Measurements from ENCODE around the gene TECPR2.
A peak's percentile ranks its signal among the peaks of the same experiment; 100 is the strongest.
"Not testable (repeated sequence)": the region's sequence is repeated elsewhere in the genome, so short reads cannot be mapped to it uniquely, and the experiment has no call there.

TECPR2 gene

GRCh38 chr14:102538602-102539543 lies 176.1 kb downstream of the TECPR2 start:
- DNase-seq, result no peak

DNA sequence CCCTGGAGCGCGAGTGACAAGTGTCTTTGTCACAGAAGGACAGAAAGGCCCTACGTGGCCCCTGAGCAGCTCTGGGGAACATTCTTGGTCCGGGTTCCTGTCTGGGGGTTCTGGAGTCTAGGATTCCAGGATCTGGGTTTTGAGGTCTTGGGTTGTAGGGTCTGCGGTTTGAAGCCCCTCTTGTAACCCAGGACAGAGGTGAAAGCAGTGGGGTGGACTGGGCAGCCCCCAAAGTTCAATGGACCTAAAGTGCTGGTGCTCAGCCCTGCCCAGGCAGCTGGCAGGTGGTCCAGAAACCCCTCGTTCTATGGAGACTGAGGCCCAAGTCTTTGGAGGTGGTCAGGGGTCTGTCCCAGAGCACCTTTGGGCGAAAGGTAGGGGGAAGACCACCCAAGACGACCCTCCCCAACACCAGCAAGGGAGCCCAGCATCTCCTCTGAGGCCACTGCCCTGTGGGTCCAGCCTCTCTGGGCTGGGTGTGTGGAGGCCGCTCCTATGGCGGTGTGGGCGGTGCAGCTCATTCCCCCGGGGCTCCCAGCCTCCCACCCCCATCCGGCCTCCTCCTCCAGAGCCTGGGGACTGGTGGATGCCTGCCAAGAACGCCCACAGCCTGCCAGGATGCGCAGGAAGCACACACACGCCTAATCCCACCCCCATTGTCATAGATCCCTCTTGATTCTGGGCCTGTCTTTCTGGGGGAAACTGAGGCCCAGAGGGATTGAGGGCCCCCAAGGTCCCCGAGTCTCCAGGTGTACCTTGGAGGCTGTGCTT lies 177.0 kb downstream of the TECPR2 start:
- no peak for DNase-seq

DNA sequence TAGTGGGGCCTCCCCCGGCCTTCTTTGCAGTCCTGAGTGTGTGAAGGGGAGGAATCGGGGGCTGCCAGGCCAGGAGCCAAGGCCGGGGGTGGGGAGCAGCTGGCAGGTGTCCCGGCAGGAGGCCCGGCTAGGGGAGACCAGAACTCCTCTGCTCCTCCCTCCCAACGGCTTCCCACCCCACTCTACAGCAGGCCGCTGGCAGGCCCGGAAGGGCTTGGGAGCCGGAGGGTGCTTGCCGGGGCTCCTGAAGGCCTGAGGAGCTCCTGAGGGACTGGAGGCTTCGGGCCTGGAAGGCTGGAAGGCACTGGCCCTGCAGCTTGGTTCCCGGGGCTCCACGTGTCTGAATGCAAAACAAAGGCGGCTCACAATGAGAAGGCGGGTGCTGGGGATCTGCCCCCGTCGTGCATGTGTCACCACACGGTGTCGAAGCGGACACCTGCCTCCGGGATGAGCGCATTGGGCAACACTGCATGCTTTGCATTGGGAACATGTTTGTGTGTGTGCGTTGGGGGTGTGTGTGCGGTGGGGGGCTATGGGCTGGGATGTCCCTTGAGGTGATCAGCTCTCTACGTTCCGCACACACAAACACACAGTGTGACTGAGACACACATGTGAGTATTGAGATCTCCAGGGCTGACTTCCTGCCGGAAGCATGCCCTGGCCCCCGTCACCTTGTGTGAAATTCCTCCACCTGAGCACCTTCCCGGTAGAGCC lies 177.7 kb downstream of the TECPR2 start:
- no peak for DNase-seq

DNA sequence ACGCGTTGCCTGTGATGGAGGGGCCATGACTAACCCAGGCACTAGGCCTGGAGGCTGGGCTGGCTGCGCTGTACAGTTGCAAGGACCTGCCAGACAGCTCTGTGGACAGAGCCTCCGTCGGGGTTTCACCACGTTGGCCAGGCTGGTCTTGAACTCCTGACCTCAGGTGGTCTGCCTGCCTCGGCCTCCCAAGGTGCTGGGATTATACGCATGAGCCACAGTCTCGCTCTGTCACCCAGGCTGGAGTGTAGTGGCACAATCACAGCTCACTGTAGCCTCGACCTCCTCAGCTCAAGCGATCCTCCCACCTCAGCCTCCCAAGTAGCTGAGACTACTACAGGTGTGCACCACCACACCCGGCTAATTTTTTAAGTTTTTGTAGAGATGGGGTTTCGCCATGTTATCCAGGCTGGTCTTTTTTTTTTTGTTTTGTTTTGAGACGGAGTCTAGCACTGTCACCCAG lies 178.3 kb downstream of the TECPR2 start:
- not testable (repeated sequence) for DNase-seq

GRCh38 chr14:102541771-102542170 lies 179.0 kb downstream of the TECPR2 start:
- no peak for DNase-seq

GRCh38 chr14:102544046-102544746 lies 181.5 kb downstream of the TECPR2 start:
- no peak for DNase-seq

- DNase-seq, result peak; percentile 24
Measured at GRCh38 chr14:102544747-102545460, 182.2 kb downstream of the TECPR2 start.

DNA sequence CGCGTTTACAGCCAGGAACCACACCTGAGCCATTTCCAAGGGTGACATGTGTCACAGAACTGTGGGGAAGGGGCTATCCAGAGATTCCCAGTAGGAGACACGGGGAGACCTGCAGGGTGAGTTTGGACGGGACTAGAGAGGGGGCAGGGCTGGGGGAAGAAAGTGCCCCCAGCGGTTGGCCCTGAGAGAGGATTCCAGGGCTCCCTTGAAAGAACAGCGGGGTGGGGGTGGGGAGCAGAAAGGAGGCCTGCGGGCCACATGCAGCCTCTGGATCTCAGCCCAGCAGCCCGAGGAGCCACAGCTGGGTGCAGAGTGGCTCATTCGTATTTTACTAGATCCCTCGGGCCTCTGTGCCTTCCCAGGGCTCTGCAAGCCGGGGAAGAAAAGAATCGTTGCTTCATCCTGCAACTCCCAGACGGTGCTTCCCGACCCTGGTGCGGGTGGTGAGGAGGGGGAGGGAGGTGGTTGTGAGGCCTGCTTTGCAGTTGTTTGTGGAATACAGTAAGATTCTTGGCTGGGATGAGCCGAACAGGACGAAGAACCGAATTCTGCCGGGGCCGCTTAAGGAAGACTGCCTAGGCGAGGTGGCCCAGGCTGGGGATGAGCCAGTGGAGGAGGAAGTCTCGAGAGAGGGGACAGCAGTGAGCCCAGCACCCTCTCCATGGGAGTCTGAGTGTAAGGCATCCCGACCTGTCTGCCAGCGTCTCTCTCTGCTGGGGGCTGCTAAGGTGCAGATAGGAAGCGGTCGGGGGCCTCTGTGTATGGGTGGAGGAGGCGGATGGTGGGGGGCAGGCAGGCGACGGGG lies 182.9 kb downstream of the TECPR2 start:
- DNase-seq, result no peak

- DNase-seq, result no peak
Measured at GRCh38 chr14:102548616-102549240, 186.0 kb downstream of the TECPR2 start.

- not testable (repeated sequence) for DNase-seq
Measured at GRCh38 chr14:102550927-102551401, 188.2 kb downstream of the TECPR2 start.
